Stimulated activated CD8-positive, alpha-beta memory T cell treated with anti-CD3 and anti-CD28 coated beads, Interleukin-4, amount 100 ng/mL, for 1 hour (primary cell): ENCODE measurements around the gene SSX2IP.
A peak's percentile ranks its signal among the peaks of the same experiment; 100 is the strongest.
"Not testable (repeated sequence)": the region's sequence is repeated elsewhere in the genome, so short reads cannot be mapped to it uniquely, and the experiment has no call there.

Source experiments
- DNase-seq, 2 donors: peaks; one replicate each; pipeline ENCODE4 v3.0.0-alpha.2; 2020; ENCODE audit warnings: low read depth in 2 of 2, low spot score in 1 of 2

SSX2IP gene, protein sequence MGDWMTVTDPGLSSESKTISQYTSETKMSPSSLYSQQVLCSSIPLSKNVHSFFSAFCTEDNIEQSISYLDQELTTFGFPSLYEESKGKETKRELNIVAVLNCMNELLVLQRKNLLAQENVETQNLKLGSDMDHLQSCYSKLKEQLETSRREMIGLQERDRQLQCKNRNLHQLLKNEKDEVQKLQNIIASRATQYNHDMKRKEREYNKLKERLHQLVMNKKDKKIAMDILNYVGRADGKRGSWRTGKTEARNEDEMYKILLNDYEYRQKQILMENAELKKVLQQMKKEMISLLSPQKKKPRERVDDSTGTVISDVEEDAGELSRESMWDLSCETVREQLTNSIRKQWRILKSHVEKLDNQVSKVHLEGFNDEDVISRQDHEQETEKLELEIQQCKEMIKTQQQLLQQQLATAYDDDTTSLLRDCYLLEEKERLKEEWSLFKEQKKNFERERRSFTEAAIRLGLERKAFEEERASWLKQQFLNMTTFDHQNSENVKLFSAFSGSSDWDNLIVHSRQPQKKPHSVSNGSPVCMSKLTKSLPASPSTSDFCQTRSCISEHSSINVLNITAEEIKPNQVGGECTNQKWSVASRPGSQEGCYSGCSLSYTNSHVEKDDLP

GRCh38 chr1:84690397-84691121 is at the start of gene SSX2IP:
SSX2IP (minus strand) TSS chr1:84690461; CDS start chr1:84671219, 19,242 bp downstream.
- peak; percentile 100 for DNase-seq

GRCh38 chr1:84738237-84738636 is 48.0 kb upstream of the SSX2IP start:
- DNase-seq = no peak

- DNase-seq = no peak
These were observed 47.3 kb upstream of the SSX2IP start for GRCh38 chr1:84737590-84737989.

- no peak for DNase-seq
These were observed 46.7 kb upstream of the SSX2IP start for GRCh38 chr1:84736944-84737343.

DNA sequence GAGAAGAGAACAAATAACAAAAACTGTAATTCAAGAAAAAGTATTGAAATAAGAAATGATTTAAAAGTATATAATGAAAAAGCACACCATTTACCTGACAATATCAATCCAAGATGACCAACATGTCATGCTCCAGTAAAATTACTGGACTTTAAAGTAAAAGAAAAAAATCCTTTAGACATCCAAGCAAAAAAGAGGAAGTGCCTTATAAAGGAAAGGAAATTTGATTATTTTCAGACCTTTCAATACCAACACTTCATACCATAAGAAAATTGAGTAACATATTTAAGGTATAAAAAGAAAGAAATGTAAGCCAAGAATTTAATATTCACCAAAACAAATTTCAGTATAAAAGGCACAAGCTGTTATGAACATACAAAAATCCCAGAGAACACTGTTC is 46.2 kb upstream of the SSX2IP start:
- no peak for DNase-seq

DNA sequence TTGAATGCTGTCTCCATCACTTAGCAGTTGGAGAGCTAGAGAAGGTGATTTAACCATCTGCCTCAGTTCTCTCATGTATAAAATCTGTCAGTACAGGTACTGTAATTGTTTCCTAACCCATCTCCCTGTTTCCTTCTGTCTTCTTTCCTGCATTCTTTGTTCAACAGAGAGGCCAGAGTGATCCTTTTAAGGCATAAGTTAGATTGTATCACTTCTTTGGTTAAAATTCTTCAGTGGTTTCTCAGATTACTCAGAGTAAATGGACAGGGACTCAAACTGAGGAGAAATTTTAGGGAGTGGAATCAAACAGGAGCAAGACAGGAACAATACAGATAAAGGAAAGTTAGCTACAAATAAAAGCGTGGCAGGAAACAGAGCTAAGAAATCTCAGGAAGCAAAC is 45.2 kb upstream of the SSX2IP start:
- no peak for DNase-seq

GRCh38 chr1:84732520-84732919 is 42.3 kb upstream of the SSX2IP start:
- DNase-seq = no peak

DNA sequence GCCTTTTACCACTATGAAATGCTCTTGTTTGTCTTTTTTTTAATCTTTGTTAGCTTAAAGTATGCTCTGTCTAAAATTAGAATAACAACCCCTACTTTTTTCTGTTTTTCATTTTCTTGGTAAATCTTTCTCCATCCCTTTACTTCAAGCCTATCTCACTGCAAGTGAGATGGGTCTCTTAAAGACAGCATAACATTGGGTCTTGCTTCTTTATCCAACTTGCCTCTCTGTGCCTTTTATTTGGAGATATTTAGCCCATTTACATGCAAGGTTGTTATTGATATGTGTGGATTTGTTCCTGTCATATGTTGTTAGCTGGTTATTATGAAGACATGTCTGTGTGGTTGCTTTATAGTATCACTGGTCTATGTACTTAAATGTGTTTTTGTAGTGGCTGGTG is 41.3 kb upstream of the SSX2IP start:
- DNase-seq = no peak

DNA sequence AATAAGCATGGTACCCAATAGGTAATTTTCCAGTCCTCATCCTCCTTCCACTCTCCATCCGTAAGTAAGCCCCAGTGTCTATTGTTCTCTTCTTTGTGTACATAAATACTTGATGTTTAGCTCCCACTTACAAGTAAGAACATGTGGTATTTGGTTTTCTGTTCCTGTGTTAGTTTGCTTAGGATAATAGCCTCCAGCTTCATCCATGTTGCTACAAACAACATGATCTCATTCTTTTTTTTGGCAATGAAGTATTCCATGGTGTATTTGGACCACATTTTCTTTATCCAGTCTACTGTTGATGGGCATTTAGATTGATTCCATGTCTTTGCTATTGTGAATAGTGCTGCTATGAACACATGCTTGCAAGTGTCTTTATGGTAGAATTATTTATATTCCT is 37.5 kb upstream of the SSX2IP start:
- DNase-seq = not testable (repeated sequence)

DNA sequence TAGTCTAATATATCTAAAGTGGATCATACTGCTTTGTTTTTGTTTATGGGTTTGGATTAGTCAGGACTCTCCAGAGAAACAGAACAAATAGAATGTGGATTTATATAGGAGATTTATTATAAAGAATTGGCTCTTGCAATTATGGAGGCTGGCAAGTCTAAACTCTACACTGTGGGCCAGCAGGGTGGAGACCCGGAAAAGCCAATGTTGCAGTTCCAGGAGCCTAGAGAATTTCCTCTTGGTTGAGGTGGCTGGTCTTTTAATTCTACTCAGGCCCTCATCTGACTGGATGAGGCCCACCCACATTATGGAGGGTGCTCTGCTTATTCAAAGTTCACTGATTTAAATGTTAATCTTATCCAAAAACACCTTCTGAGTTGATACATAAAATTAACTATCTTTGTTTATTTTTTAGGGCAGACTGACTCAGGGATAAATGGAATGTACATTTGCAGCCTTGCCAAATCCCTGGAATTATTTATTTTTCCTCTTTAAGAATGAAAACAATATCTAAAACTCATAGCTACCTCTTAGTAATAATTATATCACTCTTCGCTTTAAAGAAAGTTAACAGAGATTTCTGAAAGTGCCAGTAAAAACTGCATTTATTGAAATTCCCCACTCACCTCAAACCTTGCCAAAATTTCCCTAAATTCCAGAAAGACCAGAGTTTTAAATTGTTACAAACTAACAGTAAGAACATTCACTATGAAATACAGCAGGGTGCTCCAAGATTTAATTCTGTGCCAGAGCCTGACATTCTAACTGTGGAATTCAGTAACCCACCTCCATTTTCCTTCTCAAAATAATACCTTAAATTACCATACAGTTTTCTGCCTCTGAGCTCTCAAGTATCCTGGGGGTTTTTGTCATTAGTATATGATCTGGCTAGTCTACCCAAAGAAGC is 36.6 kb upstream of the SSX2IP start:
- no peak for DNase-seq

DNA sequence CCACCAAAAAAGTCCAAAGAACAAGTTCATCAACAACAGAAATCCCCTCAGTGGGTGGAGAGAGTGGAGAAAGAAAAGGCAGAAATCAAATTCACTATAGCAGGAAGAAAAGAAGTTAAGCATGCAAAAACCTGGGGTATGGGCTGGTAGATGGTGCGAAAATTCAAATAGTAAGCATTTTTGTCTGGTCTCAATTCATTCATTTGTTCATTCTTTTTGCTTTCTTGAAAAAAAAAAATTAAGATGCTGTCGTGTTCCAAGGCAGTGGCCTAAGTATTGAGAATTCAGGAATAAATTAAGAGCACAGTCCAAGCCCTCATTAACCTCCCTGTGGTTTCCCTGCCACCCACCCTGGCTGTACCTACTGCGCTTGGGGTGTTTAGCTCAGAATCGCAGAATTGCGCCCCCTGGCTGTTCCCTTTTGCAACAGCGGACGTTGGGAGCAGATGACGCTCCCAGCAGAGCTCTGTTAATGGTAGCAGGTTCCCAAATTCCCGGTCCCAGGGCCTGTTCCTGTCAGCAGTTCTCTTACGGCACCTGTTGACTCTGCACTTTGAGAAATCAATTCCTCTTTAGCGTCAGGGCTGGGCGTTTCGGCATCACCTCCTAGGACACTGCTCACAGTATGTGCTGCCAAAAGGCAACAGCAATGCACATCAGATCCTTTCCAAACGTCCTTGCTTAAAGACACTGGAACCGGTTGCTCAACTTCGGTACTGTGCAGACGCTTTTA is 34.0 kb upstream of the SSX2IP start:
- DNase-seq = peak; percentile 17 to 36

DNA sequence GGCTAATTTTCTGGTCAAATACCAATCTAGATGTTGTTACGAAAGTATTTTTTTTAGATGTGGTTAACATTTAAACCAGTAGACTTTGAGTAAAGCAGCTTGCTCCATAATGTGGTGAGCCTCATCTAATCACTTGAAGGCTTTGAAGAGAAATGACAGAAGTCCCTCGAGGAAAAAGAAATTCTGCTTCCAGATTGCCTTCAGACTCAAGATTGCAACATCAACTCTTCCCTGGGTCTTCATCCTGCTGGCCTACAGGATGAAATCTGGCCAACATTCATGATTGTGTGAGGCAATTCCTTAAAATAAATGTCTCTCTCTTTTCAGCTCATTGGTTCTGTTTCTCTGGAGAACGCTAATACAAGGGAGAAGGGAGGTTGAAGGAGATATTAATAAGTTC is 32.5 kb upstream of the SSX2IP start:
- no peak for DNase-seq

GRCh38 chr1:84721872-84722271 is 31.6 kb upstream of the SSX2IP start:
- DNase-seq = not testable (repeated sequence)

DNA sequence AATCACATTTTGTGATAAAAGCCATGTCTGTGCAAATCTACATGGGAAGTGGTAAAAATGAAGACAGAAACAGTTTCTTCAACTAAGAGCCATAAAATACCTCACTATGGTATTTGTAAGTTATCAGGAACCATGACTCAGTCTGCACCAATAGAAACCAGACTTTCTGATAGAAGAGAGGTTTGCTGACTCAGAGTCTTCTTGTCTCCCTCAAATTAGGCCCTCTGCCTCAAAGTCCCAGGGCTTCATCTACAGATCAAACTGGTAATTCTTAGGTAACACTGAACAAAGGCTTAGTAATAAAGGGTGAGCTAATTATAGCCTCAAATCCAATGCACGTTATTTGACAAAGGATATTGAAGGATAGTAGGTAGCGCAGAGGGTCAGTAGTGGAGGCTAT is 30.9 kb upstream of the SSX2IP start:
- DNase-seq = no peak

DNA sequence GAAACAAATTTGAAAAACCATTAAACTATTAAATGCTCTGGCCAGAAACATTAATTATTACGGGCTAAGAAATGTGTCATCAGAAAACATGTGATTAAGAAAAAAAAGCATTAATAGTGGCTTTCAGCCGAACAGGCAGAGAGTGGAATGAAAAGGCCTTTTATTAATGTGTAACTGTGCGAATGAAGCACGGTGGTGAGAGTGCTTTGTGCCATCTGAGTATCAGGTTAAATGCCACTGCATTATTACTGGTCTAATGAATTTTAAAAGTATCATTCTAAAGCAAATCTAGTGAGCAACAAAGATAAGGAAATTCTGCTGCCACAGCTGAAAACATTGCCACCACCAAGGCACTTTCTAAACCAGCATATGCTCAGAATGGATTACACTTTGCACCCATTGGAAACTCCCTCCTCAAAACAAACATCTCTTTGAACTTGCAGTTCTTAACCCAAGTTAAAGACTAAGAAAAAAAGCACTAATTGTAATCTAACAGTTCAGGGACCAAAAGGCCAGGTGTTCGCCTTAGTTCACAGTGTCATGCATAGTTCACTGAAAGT is 30.0 kb upstream of the SSX2IP start:
- DNase-seq = no peak

DNA sequence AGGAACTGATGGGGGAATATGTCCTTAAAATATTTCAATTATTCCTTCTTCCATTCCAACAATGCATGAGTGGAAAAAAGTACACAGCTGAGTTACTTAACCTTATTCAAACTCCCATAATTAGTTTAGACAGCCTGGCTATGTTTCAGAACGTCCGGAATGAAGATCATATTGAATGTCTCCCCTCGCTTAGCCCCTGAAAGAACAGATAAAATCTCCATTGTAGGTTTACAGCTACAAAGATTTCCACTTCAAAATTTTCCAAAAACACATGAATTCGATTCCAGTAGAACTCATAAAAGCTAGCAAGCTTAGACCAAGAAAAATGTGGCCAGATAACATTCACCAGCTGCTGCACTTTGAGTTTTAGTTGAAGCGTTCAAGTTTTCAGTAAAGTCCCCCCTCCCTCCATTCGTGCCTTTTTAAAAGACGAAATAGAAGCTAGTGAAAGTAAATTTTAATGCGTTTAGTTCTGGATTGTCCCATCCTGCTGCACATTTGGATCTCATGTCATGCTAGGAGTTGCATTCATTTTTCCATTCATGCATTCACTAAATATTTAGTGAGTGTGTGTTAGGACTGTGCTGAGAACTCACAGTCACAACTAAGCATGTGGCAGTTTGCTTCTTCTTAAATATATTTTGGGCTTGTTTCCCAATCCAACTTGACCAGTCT is 29.4 kb upstream of the SSX2IP start:
- no peak for DNase-seq

GRCh38 chr1:84715342-84716019 is 25.2 kb upstream of the SSX2IP start:
- no peak for DNase-seq

DNA sequence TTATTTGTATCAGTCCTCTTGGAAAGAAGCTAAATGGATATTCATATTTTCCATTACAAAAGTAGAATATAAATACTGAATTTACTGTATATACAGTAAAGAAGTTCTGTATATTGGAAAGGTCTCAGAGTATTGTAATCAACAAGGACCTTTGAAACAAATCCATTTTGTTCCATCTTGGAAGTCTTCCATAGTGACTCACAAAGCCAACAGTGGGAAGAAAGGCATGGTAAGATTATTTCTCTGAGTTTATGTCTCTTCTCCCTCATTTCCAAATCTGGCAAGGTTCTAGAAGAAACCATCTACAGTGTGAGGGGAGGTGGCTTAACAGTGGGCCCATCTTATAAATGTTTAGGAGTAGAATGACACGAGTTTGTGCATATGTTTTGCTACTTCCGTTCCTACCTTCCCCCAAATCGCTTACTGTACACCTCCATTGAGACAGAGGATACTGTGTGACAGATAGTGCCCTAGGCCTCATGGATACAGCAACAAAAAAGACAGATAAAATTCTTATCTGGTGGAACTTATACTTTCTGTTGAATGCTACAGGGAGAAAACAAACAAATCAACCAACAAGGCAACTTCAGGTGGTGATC is 22.1 kb upstream of the SSX2IP start:
- DNase-seq = no peak

GRCh38 chr1:84711869-84712268 is 21.6 kb upstream of the SSX2IP start:
- no peak for DNase-seq
